Sigmoid colon (tissue), 4 donors: ENCODE results near the gene SMAD1.

Experiments used
- EP300 ChIP-seq, 4 donors: sonication (generic); formaldehyde crosslinking; IDR thresholded peaks; one replicate each; pipeline ENCODE4 v1.6.1; 2017; ENCODE audit warnings: antibody characterized with exemption in 4 of 4
- POLR2A ChIP-seq, 2 donors: fragments of 450-650 bp; IDR thresholded peaks; one replicate each; pipeline ENCODE4 v1.6.1; 2016; ENCODE audit warnings: antibody characterized with exemption in 2 of 2, mild to moderate bottlenecking in 2 of 2, moderate library complexity in 2 of 2
- POLR2AphosphoS5 ChIP-seq, 4 donors: sonication (generic); formaldehyde crosslinking; IDR thresholded peaks; one replicate each; pipeline ENCODE4 v1.6.1; 2017; ENCODE audit warnings: antibody characterized with exemption in 4 of 4
- TF ChIP-seq, protein P1 (sequence below), 4 experiments: fragments of 450-650 bp in 3 of 4; fragments of 200-600 bp in 1 of 4; IDR thresholded peaks; one replicate each; pipeline ENCODE4 v1.5.1; 2016 to 2019; ENCODE audit warnings: antibody characterized with exemption in 4 of 4, mild to moderate bottlenecking in 3 of 4, moderate library complexity in 2 of 4

DNA sequence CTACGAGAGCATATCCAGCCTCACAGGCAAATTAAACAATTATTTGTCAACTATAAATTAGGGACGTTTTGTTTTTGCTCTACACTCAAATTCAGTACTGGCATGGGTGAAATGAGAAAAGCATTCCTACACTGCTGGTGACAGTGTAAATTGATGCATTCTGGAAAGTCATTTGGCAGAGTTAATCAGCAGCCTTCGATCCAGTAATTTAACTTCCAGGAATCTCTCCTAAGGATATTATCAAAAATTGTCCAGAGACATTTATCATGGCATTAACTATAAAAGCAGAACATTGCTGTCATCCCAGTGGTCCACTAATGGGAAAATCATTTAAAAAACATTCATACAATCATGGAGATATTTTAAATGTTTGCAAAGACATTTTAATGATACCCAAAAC is 70.0 kb downstream of the SMAD1 start:
- TF ChIP-seq EP300 (IDR thresholded peaks at IDR 0.05): no peak
- TF ChIP-seq POLR2A (IDR thresholded peaks at IDR 0.05): no peak
- TF ChIP-seq, protein P1, sequence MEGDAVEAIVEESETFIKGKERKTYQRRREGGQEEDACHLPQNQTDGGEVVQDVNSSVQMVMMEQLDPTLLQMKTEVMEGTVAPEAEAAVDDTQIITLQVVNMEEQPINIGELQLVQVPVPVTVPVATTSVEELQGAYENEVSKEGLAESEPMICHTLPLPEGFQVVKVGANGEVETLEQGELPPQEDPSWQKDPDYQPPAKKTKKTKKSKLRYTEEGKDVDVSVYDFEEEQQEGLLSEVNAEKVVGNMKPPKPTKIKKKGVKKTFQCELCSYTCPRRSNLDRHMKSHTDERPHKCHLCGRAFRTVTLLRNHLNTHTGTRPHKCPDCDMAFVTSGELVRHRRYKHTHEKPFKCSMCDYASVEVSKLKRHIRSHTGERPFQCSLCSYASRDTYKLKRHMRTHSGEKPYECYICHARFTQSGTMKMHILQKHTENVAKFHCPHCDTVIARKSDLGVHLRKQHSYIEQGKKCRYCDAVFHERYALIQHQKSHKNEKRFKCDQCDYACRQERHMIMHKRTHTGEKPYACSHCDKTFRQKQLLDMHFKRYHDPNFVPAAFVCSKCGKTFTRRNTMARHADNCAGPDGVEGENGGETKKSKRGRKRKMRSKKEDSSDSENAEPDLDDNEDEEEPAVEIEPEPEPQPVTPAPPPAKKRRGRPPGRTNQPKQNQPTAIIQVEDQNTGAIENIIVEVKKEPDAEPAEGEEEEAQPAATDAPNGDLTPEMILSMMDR (IDR thresholded peaks at IDR 0.05): no peak
- no peak for TF ChIP-seq POLR2AphosphoS5 (IDR thresholded peaks at IDR 0.05)
